HG02970 (cell line): ENCODE data around the gene CALN1.
"Not testable (repeated sequence)": the region's sequence is repeated elsewhere in the genome, so short reads cannot be mapped to it uniquely, and the experiment has no call there.

Source experiments
- ATAC-seq: cut with Tn5 transposase; IDR thresholded peaks from one replicate; pipeline ENCODE4 v1.9.1; 2021; ENCODE audit warnings: mild to moderate bottlenecking, moderate library complexity, moderate number of reproducible peaks; ENCODE audit not compliant: unreplicated experiment, low FRiP score

Gene CALN1

GRCh38 chr7:71835056-71835455, 577.1 kb downstream of the CALN1 start:
- ATAC-seq, result no peak

DNA sequence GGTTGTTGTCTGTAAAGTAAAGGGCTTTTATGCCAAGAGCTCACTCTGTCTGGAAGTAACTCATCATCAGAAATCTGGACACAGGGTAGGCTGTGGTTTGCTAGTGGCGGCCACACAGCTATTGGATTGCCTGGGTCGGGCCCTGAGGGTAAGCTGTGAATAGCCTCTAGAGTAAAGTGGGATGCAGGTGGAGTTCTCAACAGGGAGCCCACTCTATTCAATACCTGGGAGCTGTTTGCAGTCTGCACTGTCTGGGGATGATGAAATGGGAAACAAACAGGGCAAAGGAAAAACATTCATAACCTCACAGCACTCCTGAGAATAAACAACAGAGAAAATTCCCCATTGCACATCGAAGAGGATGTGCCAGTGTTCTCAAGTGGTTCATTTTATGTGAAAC, 582.6 kb downstream of the CALN1 start:
- ATAC-seq, result no peak

DNA sequence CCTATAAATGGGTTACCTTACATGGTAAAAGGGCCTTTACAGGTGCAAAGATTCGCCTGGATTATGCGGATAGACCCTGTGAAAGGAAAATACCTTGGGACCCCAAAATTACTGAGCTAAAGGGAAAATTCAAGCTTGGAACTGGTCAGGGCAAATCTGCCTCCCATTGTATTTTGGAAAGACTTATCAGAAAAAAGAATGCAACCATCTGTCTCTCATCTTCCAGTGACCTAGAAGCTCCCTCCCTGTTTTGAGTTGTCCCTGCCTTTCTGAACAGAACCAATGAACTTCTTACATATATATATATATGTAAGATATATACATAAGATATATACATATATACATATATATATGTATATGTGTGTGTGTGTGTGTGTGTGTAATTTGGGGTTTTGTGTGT, 583.8 kb downstream of the CALN1 start:
- ATAC-seq, result no peak

GRCh38 chr7:71826141-71826540, 586.0 kb downstream of the CALN1 start:
- no peak for ATAC-seq

DNA sequence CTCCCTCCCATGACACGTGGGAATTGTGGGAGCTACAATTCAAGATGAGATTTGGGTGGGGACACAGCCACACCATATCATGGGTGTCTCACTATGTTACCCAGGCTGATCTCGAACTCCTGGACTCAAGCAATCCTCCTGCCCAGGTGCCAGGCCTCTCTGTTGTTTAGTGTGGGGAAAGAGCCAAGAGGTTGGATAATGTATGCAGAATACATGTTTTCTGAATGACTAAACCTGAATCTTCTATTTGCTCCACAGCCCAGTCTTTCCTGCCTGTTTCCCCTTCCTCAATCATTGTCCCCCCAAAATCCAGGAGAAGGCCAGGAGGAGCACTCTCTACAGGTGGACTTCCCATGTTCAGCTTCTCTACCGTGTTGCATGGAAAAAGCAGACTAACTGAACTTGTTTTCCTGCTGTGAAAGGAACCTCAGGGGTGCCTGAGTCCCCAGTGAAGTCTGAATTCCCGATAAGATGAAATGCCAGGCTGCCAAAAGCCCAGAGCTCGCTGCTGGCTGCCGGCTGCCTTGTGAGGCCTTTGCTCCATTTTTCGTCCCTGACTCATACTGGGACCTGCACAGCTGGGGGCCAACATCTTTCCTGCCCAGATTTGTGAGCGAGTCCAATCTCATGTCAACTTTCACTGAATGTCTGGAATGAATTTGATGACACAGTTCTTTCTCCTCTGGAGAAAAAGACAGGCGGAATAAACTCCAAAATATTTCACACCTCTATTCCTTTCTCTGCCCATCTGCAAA, 588.0 kb downstream of the CALN1 start:
- ATAC-seq, result no peak

DNA sequence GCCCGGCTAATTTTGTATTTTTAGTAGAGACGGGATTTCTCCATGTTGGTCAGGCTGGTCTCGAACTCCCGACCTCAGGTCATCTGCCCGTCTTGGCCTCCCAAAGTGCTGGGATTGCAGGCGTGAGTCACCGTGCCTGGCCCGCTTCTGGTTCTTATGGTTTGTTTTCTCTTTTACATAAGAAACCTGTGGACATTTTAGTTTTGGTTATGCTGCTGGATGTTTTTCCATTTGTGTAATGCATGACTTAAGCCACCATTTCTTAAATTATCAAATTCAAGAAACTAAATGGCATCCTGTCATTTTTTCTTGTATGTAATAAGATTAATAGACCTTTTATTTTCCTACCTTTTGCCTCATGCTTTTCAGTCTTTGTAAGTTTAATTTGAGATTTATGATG, 589.7 kb downstream of the CALN1 start:
- ATAC-seq, result not testable (repeated sequence)

DNA sequence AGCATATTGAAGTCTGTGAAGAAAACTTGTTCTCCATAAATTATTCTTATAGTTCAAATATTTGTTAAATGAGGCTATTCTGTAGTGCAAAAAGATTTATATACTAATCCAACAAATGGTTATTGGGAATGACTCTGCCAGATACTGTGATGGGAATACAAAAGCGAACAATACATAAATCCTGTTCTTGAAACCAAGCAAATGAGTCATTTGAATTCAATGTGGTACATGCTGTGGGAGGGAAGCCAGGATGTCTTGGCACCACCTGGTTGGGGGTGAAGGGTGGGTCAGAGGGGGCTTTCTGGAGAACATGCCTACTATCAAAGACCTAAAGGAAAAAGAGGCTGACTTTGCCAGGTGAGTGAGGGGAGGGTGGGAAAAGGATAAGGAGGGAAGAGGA, 594.2 kb downstream of the CALN1 start:
- no peak for ATAC-seq

DNA sequence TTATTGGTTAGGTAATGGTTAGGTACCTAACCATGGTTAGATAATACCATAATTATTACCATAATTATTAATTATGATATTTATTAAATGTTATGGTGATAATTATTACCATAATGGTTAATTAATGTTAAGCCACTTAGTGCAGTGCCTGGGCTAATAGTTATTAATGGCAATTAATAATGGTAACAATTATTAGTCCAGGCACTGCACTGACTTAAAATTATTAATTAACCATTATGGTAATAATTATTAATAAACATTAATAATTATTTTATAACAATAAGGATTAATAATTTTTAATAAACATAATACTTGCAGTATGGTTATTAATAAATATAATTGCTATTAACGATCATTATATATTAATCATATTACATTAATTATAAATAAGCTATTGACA, 604.0 kb downstream of the CALN1 start:
- ATAC-seq, result no peak

- no peak for ATAC-seq
Observed at GRCh38 chr7:71804256-71804655, 607.9 kb downstream of the CALN1 start.

- ATAC-seq, result no peak
Observed at GRCh38 chr7:71801976-71802375, 610.2 kb downstream of the CALN1 start.

GRCh38 chr7:71800321-71800720, 611.8 kb downstream of the CALN1 start:
- ATAC-seq, result no peak

- ATAC-seq, result no peak
Observed at GRCh38 chr7:71795410-71795809, 616.7 kb downstream of the CALN1 start.

GRCh38 chr7:71793251-71793650, 618.9 kb downstream of the CALN1 start:
- ATAC-seq, result no peak

- ATAC-seq, result no peak
Observed at GRCh38 chr7:71787513-71787912, 624.6 kb downstream of the CALN1 start.

DNA sequence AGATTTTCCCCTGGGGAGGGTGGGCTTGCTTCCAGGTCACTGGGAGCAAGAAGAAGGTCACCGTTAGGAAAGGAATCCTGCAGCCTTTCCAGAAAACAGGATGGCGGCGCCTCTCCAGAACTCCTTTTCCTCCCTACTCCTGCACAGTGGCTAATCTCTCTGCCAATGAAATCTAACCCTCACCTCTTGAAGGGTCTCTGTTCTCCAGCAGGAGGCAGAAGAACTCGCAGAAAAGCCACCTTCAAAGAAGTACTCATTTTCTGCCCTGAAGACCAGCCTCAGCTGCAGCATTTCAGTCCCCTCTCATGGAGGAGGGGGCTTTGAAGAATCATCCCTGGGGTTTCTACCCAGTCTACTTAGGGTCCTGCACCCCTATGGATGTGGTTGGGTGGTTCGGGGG, 626.9 kb downstream of the CALN1 start:
- ATAC-seq, result no peak

- ATAC-seq, result no peak
Observed at GRCh38 chr7:71784781-71785180, 627.4 kb downstream of the CALN1 start.

- no peak for ATAC-seq
Observed at GRCh38 chr7:71784180-71784579, 628.0 kb downstream of the CALN1 start.

DNA sequence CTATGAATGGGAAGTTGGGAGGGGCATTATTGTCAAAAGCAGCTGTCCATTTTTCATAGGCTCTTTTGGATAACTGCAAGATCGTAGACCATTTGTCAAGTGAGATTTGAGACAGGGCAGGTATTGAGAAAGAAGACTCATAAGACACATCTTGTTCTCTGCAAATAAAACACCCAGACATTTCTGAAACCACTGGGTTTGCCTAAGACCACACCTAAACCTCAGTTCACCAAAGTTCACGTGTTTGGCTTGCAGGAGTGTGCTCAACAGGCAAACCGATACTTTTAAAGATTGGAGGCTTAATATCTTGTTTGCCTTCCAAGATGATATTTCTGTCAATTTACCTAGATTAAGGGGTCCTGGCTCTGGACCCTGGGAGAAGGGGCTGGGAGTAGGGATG, 628.4 kb downstream of the CALN1 start:
- no peak for ATAC-seq

GRCh38 chr7:71782051-71782450, 630.1 kb downstream of the CALN1 start:
- ATAC-seq, result no peak

- no peak for ATAC-seq
Observed at GRCh38 chr7:71780282-71780681, 631.9 kb downstream of the CALN1 start.

- ATAC-seq, result no peak
Observed at GRCh38 chr7:71777278-71777677, 634.9 kb downstream of the CALN1 start.

DNA sequence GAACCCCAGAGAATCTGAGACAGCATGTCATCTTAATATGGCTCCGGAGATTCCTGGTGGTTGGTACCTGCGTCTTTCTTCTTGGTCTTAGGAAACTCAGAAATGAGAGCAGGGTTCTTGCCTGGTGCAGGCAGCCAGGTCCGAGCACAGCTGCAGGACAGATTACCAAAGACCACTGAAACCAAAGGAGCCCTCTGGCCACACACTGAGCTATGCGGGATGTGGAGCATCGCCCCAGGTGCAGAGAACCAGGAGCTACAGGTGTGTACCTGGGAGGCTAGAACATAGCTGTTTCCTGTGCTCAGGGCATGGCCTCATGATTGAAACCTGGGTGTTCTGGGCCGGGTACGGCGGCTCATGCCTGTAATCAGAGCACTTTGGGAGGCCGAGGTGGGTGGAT, 635.4 kb downstream of the CALN1 start:
- ATAC-seq, result no peak

DNA sequence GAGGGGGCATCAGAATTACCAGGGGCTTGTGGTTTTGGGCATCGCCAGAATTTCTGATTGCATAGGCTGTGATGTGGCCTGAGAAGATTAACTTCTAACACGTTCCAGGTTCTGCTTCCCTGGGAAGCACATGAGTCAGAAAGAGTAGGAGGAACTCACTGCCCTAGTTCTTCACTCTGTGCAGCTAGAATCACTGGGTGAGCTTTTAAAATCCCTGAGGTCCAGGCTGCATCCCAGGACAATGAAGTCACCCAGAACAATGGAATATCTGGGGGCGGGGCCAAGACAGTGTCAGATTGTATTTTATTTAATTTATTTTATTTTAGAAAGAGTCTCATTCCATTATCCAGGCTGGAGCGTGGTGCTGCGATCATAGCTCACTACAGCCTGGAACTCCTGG, 636.5 kb downstream of the CALN1 start:
- no peak for ATAC-seq
